NB4 (cell line): ENCODE measurements around the gene HSPB7.
"Not testable (repeated sequence)": the region's sequence is repeated elsewhere in the genome, so short reads cannot be mapped to it uniquely, and the experiment has no call there.

Source experiments
- DNase-seq: peaks from one replicate; pipeline ENCODE4 v3.0.0; 2010; ENCODE audit warnings: low read depth
- H3K4me3 ChIP-seq: one replicate; pipeline ENCODE4 v1.5.1; 2011; ENCODE audit warnings: mild to moderate bottlenecking, low read depth, low read length, moderate library complexity
- MYC ChIP-seq: IDR thresholded peaks from 2 replicates; pipeline ENCODE4 v1.6.1; 2011; ENCODE audit warnings: low read depth, low read length
- POLR2A ChIP-seq: IDR thresholded peaks from 2 replicates; pipeline ENCODE4 v1.6.1; 2011; ENCODE audit warnings: mild to moderate bottlenecking; ENCODE audit not compliant: insufficient read length; ENCODE audit errors: extremely low read depth
- TF ChIP-seq, protein P1 (sequence below): IDR thresholded peaks from 2 replicates; pipeline ENCODE4 v1.6.1; 2011; ENCODE audit warnings: low read depth, low read length
- TF ChIP-seq, protein P2 (sequence below): IDR thresholded peaks from one replicate; pipeline ENCODE4 v1.5.1; 2012; ENCODE audit warnings: low read depth, low read length

HSPB7 gene

DNA sequence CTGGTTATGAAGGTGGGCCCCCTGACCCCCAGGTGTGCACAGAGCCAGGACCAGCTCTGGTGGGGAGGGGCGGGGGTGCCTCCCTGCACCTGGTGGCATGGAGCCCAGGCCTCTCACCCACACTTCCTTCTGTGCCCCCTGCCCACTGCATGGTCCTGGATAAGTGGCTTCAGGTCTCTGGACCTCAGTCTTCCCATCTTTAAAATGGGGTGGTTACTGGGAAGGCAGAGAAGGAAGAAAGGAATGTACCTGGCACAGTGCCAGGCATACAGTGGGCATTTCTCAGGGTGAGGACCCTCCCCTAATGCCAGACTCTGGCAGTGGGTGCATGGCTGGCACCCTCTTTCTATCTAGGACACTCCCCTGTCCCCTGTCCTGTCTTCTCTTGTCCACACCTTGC is 11.4 kb upstream of the HSPB7 start:
- TF ChIP-seq, protein P1, sequence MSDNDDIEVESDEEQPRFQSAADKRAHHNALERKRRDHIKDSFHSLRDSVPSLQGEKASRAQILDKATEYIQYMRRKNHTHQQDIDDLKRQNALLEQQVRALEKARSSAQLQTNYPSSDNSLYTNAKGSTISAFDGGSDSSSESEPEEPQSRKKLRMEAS: no peak
- TF ChIP-seq, protein P2, sequence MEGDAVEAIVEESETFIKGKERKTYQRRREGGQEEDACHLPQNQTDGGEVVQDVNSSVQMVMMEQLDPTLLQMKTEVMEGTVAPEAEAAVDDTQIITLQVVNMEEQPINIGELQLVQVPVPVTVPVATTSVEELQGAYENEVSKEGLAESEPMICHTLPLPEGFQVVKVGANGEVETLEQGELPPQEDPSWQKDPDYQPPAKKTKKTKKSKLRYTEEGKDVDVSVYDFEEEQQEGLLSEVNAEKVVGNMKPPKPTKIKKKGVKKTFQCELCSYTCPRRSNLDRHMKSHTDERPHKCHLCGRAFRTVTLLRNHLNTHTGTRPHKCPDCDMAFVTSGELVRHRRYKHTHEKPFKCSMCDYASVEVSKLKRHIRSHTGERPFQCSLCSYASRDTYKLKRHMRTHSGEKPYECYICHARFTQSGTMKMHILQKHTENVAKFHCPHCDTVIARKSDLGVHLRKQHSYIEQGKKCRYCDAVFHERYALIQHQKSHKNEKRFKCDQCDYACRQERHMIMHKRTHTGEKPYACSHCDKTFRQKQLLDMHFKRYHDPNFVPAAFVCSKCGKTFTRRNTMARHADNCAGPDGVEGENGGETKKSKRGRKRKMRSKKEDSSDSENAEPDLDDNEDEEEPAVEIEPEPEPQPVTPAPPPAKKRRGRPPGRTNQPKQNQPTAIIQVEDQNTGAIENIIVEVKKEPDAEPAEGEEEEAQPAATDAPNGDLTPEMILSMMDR: no peak
- TF ChIP-seq POLR2A (no peak), MYC (no peak)
- DNase-seq: no peak
- no peak overlapping the region for H3K4me3 ChIP-seq

GRCh38 chr1:16029003-16029268 is 11.1 kb upstream of the HSPB7 start:
- not testable (repeated sequence) for H3K4me3 ChIP-seq, DNase-seq

DNA sequence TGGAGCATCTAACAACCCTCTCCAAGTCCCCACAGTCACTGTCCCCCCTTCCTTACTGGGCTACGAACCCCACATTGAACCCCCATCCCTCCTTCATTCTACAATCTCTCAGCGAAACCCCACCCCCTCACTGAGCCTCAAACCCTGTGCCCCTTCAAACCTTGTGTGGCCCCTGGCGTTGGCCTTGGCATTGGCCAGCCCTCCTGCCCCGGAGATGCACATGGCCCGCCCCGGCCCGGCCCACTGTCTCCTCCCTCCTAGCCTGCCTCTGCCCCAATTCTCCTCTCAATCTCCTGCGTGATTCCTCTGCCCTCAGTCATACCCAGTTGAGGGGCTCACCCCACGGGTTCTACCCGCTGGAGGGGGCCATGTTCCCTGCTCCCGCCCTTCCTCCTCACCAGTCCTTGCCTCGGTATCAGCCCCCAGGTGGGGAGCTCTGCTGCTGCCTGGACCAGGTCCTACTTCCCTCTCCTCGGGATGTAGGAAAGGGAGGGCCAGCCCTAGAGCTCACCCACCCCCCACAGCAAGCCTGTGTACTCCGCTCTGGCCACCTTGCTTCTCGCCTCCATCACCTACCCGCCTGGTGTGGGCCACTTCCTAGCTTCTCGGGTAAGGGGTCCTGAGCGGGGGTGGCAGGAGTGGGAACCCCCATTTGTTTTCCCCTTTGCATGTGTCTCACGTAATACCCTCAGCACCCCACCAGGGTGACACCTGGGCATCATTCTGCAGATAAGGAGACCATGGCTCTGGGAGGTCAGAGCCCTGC is 10.6 kb upstream of the HSPB7 start:
- DNase-seq: no peak
- TF ChIP-seq, protein P2: no peak
- TF ChIP-seq POLR2A (no peak), MYC (no peak)
- TF ChIP-seq, protein P1: no peak
- H3K4me3 ChIP-seq: no peak overlapping the region

DNA sequence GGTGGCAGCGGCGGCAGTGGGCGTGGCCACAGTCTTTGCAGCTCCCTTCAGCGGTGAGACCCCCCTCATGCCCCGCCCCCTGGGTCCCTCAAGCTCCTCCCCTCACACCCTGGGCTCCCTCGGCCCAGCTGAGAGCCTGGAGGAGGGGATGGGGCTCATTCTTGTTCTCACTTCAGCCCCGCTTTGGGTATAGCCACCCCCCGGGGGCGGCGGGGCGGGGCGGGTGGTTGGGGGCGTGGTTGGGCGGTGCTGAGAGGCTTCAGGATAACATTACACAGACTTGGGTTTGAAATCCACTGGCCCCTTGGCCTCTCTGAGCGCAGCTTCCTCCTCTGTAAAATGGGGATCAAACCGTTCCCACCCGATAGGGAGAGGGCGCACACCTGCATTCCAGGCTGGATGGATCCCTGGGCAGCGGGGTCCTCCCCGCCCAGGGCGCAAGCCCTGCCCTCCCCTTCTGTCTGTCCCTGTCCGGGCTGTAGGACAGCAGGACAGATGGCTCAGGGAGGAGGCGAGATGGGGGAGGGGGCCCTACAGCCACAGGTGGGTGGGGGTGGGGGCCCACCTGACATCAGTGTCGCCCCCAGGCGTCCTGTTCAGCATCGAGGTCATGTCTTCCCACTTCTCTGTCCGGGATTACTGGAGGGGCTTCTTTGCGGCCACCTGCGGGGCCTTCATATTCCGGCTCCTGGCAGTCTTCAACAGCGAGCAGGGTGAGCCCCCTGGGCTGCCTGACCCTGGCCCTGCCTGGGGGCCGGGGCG is 9.1 kb upstream of the HSPB7 start:
- DNase-seq: peak; percentile 38
- TF ChIP-seq, protein P2: no peak
- TF ChIP-seq, protein P1: no peak
- no peak overlapping the region for H3K4me3 ChIP-seq

- DNase-seq, H3K4me3 ChIP-seq: not testable (repeated sequence)
Observed at GRCh38 chr1:16026302-16026701, 8.5 kb upstream of the HSPB7 start.

DNA sequence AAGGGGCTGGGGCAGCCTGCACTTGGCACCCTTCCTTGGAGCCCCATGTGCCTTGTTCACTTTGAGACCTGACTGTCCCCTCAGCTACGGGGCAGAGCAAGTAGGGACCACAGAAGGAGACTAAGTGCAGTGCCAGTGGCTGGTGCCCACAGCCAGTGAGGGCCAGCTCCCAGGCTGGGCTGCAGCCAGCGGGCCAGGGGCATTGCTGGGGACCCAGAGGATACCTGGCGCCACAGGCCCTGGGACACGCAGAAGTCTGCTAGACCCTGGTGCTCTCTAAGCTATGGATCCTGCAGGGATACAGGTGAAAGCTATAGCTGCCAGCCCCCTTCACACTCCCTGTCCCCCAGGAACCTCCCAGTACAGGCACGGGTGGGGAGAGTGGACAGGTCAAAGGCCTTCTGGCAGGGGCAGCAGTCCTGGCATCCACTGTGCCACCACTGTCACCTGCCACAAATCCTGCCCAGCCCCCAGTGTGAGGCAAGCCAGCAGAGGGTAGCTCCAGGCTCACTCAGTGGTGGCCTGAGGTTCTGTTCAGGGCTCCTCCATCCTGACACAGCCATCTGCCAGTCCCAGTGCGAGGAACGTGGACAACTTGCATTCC is 5.3 kb upstream of the HSPB7 start:
- no peak overlapping the region for H3K4me3 ChIP-seq
- DNase-seq: no peak
- TF ChIP-seq MYC (no peak), POLR2A (no peak)
- TF ChIP-seq, protein P1: no peak
- TF ChIP-seq, protein P2: no peak
